Prostate gland (tissue), 2 donors: ENCODE results near the gene OCSTAMP.

Experiments used
- POLR2A ChIP-seq: fragments of 450-650 bp; IDR thresholded peaks from one replicate; pipeline ENCODE4 v1.6.1; 2016; ENCODE audit warnings: antibody characterized with exemption, mild to moderate bottlenecking
- POLR2AphosphoS5 ChIP-seq: sonication (generic); formaldehyde crosslinking; IDR thresholded peaks from one replicate; pipeline ENCODE4 v1.6.1; 2017; ENCODE audit warnings: antibody characterized with exemption
- TF ChIP-seq, protein P1 (sequence below), 4 experiments: fragments of 200-600 bp in 2 of 4; fragments of 450-650 bp in 2 of 4; sonication (generic) in 2 of 4; IDR thresholded peaks; 1 replicate in 3 of 4; 2 replicates in 1 of 4; pipeline ENCODE4 v1.5.1; 2016 to 2019; ENCODE audit warnings: antibody characterized with exemption in 4 of 4, mild to moderate bottlenecking in 2 of 4, moderate library complexity in 2 of 4

DNA sequence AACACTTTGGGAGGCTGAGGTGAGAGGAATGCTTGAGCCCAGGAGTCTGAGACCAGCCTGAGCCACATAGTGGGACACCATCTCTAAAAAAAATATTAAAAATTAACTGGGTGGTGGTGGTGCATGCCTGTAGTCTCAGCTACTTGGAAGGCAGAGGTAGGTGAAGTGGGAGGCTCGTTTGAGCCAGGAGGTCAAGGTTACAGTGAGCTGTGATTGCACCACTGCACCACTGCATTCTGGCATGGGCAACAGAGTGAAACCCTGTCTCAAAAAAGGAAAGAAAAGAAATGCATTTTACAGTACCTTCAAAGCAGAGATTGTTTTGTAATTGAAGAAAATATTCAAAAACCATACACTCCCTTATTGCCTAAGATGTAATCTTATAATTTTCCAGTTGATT, 6.5 kb downstream of the OCSTAMP start:
- TF ChIP-seq, protein P1, sequence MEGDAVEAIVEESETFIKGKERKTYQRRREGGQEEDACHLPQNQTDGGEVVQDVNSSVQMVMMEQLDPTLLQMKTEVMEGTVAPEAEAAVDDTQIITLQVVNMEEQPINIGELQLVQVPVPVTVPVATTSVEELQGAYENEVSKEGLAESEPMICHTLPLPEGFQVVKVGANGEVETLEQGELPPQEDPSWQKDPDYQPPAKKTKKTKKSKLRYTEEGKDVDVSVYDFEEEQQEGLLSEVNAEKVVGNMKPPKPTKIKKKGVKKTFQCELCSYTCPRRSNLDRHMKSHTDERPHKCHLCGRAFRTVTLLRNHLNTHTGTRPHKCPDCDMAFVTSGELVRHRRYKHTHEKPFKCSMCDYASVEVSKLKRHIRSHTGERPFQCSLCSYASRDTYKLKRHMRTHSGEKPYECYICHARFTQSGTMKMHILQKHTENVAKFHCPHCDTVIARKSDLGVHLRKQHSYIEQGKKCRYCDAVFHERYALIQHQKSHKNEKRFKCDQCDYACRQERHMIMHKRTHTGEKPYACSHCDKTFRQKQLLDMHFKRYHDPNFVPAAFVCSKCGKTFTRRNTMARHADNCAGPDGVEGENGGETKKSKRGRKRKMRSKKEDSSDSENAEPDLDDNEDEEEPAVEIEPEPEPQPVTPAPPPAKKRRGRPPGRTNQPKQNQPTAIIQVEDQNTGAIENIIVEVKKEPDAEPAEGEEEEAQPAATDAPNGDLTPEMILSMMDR (IDR thresholded peaks at IDR 0.05) = no peak
- TF ChIP-seq POLR2A (no peak), POLR2AphosphoS5 (no peak)
